WTC11 (cell line): ENCODE measurements around the gene MKLN1.

Source experiments
- CBFB ChIP-seq: sonication (generic); formaldehyde crosslinking; IDR thresholded peaks from 2 replicates; pipeline ENCODE4 v1.8.1; 2022; ENCODE audit warnings: mild to moderate bottlenecking, low read depth, missing genetic modification reagents
- JUN ChIP-seq: sonication (generic); formaldehyde crosslinking; IDR thresholded peaks from 2 replicates; pipeline ENCODE4 v1.8.0; 2023; ENCODE audit warnings: mild to moderate bottlenecking, missing genetic modification reagents
- NFYB ChIP-seq: sonication (generic); formaldehyde crosslinking; conservative IDR thresholded peaks from 2 replicates; pipeline ENCODE4 v1.8.0; 2022; ENCODE audit warnings: low read depth, missing genetic modification reagents
- ZNF232 ChIP-seq: sonication (generic); formaldehyde crosslinking; IDR thresholded peaks from 2 replicates; pipeline ENCODE4 v1.8.0; 2022; ENCODE audit warnings: mild to moderate bottlenecking, missing genetic modification reagents
- TF ChIP-seq, protein P1 (sequence below): sonication (generic); formaldehyde crosslinking; IDR thresholded peaks from 2 replicates; pipeline ENCODE4 v1.8.0; 2022; ENCODE audit warnings: mild to moderate bottlenecking, missing genetic modification reagents
- TF ChIP-seq, protein P2 (sequence below): fragments of 200-600 bp; IDR thresholded peaks from 2 replicates; pipeline ENCODE4 v1.8.0; 2022; ENCODE audit warnings: antibody characterized with exemption
- TF ChIP-seq, protein P3 (sequence below): sonication (generic); formaldehyde crosslinking; IDR thresholded peaks from 2 replicates; pipeline ENCODE4 v1.8.1; 2022; ENCODE audit warnings: mild to moderate bottlenecking, moderate library complexity, missing genetic modification reagents

DNA sequence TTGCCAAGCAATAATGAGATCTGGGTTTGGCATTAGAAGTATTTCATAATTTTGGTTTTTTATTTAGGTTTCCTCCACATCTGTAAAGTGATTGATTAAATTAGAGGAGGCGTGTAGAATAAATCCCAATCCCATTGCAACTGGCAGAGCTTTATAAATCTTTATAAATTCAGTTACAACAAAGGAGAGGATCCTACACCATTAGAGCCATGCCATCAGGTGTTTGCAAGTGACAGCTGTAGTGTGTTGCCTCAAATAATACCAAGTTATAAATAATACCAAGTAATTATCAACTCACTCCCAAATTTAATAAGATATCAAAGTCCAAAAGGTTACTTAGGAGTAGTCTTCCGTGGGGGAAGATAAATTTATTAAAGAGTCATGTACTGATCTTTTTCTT is 166.5 kb downstream of the MKLN1 start:
- TF ChIP-seq, protein P1, sequence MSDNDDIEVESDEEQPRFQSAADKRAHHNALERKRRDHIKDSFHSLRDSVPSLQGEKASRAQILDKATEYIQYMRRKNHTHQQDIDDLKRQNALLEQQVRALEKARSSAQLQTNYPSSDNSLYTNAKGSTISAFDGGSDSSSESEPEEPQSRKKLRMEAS (CRISPR knock-in tag) = no peak
- TF ChIP-seq, protein P2, sequence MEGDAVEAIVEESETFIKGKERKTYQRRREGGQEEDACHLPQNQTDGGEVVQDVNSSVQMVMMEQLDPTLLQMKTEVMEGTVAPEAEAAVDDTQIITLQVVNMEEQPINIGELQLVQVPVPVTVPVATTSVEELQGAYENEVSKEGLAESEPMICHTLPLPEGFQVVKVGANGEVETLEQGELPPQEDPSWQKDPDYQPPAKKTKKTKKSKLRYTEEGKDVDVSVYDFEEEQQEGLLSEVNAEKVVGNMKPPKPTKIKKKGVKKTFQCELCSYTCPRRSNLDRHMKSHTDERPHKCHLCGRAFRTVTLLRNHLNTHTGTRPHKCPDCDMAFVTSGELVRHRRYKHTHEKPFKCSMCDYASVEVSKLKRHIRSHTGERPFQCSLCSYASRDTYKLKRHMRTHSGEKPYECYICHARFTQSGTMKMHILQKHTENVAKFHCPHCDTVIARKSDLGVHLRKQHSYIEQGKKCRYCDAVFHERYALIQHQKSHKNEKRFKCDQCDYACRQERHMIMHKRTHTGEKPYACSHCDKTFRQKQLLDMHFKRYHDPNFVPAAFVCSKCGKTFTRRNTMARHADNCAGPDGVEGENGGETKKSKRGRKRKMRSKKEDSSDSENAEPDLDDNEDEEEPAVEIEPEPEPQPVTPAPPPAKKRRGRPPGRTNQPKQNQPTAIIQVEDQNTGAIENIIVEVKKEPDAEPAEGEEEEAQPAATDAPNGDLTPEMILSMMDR = no peak
- TF ChIP-seq NFYB (no peak), JUN (no peak), CBFB (CRISPR knock-in tag) (no peak), ZNF232 (CRISPR knock-in tag) (no peak)
- TF ChIP-seq, protein P3, sequence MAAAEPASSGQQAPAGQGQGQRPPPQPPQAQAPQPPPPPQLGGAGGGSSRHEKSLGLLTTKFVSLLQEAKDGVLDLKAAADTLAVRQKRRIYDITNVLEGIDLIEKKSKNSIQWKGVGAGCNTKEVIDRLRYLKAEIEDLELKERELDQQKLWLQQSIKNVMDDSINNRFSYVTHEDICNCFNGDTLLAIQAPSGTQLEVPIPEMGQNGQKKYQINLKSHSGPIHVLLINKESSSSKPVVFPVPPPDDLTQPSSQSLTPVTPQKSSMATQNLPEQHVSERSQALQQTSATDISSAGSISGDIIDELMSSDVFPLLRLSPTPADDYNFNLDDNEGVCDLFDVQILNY (CRISPR knock-in tag) = no peak
